HCT116 (cell line): ENCODE results near the gene NNAT. TPM values are rescaled to one million over a fixed set of nuclear protein-coding genes. Genes with fewer than 3 reads are reported as not detected.

Experiments
- ATAC-seq: fragments of 200-7000 bp; cut with Tn5 transposase; 2 replicates; pipeline ENCODE4 v1.9.1; 2020; ENCODE audit warnings: mild to moderate bottlenecking, moderate library complexity
- BruUV-seq: library from RNA; stranded (reverse); fragments of 400-500 nt; replicated peaks from 2 replicates; lab custom pipeline; 2021; lab: Mats Ljungman, UMichigan
- CTCF ChIA-PET: fragments of 300-600 bp; sonication (Branson Sonifier 250); formaldehyde crosslinking; loops from one replicate; lab custom pipeline; 2021; ENCODE audit warnings: antibody characterized with exemption; lab: Charles Lee
- POLR2A ChIA-PET: fragments of 300-600, 350-600 bp; sonication (Branson Sonifier 250); formaldehyde crosslinking; loops from one replicate; lab custom pipeline; 2021; ENCODE audit warnings: antibody characterized with exemption; lab: Charles Lee
- RAD21 ChIA-PET, 2 experiments: fragments of 300-600 bp; sonication (Branson Sonifier 250); formaldehyde crosslinking; loops; one replicate each; lab custom pipeline; 2023; ENCODE audit warnings: low total read pairs in 2 of 2; ENCODE audit not compliant: uncharacterized antibody in 2 of 2, unreplicated experiment in 2 of 2, low non-redundant PET in 1 of 2; lab: Charles Lee
- DNase-seq: peaks from one replicate; pipeline ENCODE4 v3.0.0-alpha.2; 2010; ENCODE audit warnings: low read depth, low spot score
- H2AFZ ChIP-seq: fragments of 200-600 bp; shearing (Covaris generic), sonication (generic); 2 replicates; pipeline ENCODE4 v1.6.1; 2017; ENCODE audit warnings: low read depth, mixed run types, mixed read lengths, antibody characterized with exemption, low read length; ENCODE audit not compliant: poor library complexity, severe bottlenecking
- H3K27ac ChIP-seq: 2 replicates; pipeline ENCODE4 v1.5.1; 2012; ENCODE audit warnings: low read depth, low read length
- H3K27me3 ChIP-seq: fragments of 200-600 bp; sonication (generic); 2 replicates; pipeline ENCODE4 v1.6.1; 2016; ENCODE audit warnings: mixed run types, low read length, mixed read lengths; ENCODE audit not compliant: insufficient read depth
- H3K36me3 ChIP-seq, 2 experiments: fragments of 200-500 bp in 1 of 2; fragments of 200-600 bp in 1 of 2; sonication (Bioruptor generic) in 1 of 2; sonication (generic) in 1 of 2; 2 replicates each; pipeline versions ENCODE4 v1.5.1 to v1.6.1; 2014 to 2016; ENCODE audit warnings: low read length in 2 of 2, inconsistent platforms in 1 of 2, mixed read lengths in 1 of 2, mixed run types in 1 of 2; ENCODE audit not compliant: insufficient read depth in 2 of 2, control insufficient read depth in 1 of 2
- H3K4me1 ChIP-seq, 2 experiments: fragments of 200-600 bp in 1 of 2; sonication (generic) in 1 of 2; 2 replicates each; pipeline versions ENCODE4 v1.5.1 to v1.6.1; 2012 to 2017; ENCODE audit warnings: low read length in 2 of 2, inconsistent platforms in 1 of 2, mild to moderate bottlenecking in 1 of 2, mixed read lengths in 1 of 2, mixed run types in 1 of 2, moderate library complexity in 1 of 2; ENCODE audit not compliant: insufficient read depth in 2 of 2, control insufficient read depth in 1 of 2
- H3K4me2 ChIP-seq: fragments of 200-600 bp; sonication (generic); 2 replicates; pipeline ENCODE4 v1.6.1; 2017; ENCODE audit warnings: mixed run types, low read length, mixed read lengths
- H3K4me3 ChIP-seq, 2 experiments: fragments of 200-600 bp in 1 of 2; sonication (generic) in 1 of 2; replicated peaks in 1 of 2; 2 replicates each; pipeline ENCODE4 v1.5.1; 2011 to 2016; ENCODE audit warnings: low read length in 2 of 2, control low read depth in 1 of 2, low read depth in 1 of 2, mild to moderate bottlenecking in 1 of 2, mixed read lengths in 1 of 2, mixed run types in 1 of 2
- H3K79me2 ChIP-seq: fragments of 200-600 bp; sonication (generic); 2 replicates; pipeline ENCODE4 v1.6.1; 2017; ENCODE audit warnings: mild to moderate bottlenecking, mixed run types, low read length, moderate library complexity, mixed read lengths; ENCODE audit not compliant: insufficient read depth
- H3K9ac ChIP-seq: fragments of 200-600 bp; sonication (generic); 2 replicates; pipeline ENCODE4 v1.6.1; 2016; ENCODE audit warnings: low read length, mixed read lengths
- H3K9me2 ChIP-seq: fragments of 200-600 bp; sonication (generic), shearing (Covaris generic); 2 replicates; pipeline ENCODE4 v1.6.1; 2017; ENCODE audit warnings: mixed run types, mild to moderate bottlenecking, moderate library complexity; ENCODE audit not compliant: insufficient read depth
- H3K9me3 ChIP-seq, 2 experiments: fragments of 200-500 bp in 1 of 2; fragments of 200-600 bp in 1 of 2; sonication (Bioruptor generic) in 1 of 2; sonication (generic) in 1 of 2; 2 replicates each; pipeline ENCODE4 v1.6.1; 2014 to 2017; ENCODE audit warnings: low read length in 2 of 2, mixed read lengths in 2 of 2, inconsistent platforms in 1 of 2, low read depth in 1 of 2, mild to moderate bottlenecking in 1 of 2, mixed run types in 1 of 2, moderate library complexity in 1 of 2; ENCODE audit not compliant: control insufficient read depth in 1 of 2, insufficient read depth in 1 of 2
- H4K20me1 ChIP-seq: fragments of 200-600 bp; sonication (generic), shearing (Covaris generic); 2 replicates; pipeline ENCODE4 v1.6.1; 2017; ENCODE audit warnings: mixed run types, mild to moderate bottlenecking, moderate library complexity; ENCODE audit not compliant: insufficient read depth
- POLR2A ChIP-seq: IDR thresholded peaks from 2 replicates; pipeline ENCODE4 v1.7.0; 2011; ENCODE audit warnings: borderline replicate concordance; ENCODE audit not compliant: insufficient read depth, insufficient read length; ENCODE audit errors: extremely low read depth
- REST ChIP-seq: IDR thresholded peaks from 2 replicates; pipeline ENCODE4 v1.6.1; 2012; ENCODE audit warnings: low read depth
- SIN3A ChIP-seq: IDR thresholded peaks from 2 replicates; pipeline ENCODE4 v1.6.1; 2012; ENCODE audit warnings: low read depth
- SP1 ChIP-seq: IDR thresholded peaks from 2 replicates; pipeline ENCODE4 v1.6.1; 2012; ENCODE audit warnings: low read depth
- TCF7L2 ChIP-seq: IDR thresholded peaks from 2 replicates; pipeline ENCODE4 v1.7.0; 2011; ENCODE audit warnings: borderline replicate concordance, inconsistent platforms; ENCODE audit not compliant: insufficient read depth, insufficient read length; ENCODE audit errors: extremely low read depth
- YY1 ChIP-seq: IDR thresholded peaks from 2 replicates; pipeline ENCODE4 v1.6.1; 2011; ENCODE audit warnings: low read length, low read depth, moderate library complexity, mild to moderate bottlenecking; ENCODE audit not compliant: insufficient replicate concordance; ENCODE audit errors: extremely low read depth
- ZBTB33 ChIP-seq: IDR thresholded peaks from 2 replicates; pipeline ENCODE4 v1.6.1; 2011; ENCODE audit warnings: mild to moderate bottlenecking, low read length, moderate library complexity; ENCODE audit not compliant: insufficient replicate concordance; ENCODE audit errors: extremely low read depth
- ZFX ChIP-seq: fragments of 450-650 bp; IDR thresholded peaks from 2 replicates; pipeline ENCODE4 v1.6.1; 2017
- ZNF274 ChIP-seq: fragments of 200-500 bp; sonication (Bioruptor generic); IDR thresholded peaks from 2 replicates; pipeline ENCODE4 v1.6.1; 2014; ENCODE audit warnings: mild to moderate bottlenecking, low read depth, low read length, inconsistent platforms
- intact Hi-C: fragments of 100-400 bp; cut with micrococcal nuclease; formaldehyde crosslinking; loops from 2 replicates; pipeline ENCODE4 v1.10.0; 2022
- total RNA-seq: library from RNA; stranded (reverse); gene quantifications from one replicate; pipeline ENCODE4 v1.2.1, GENCODE V29; 2021; ENCODE audit not compliant: unreplicated experiment

Gene NNAT
- total RNA-seq, 1 experiment from 2014 or later, result not detected

GRCh38 chr20:37518059-37518458 is 3.0 kb upstream of the NNAT start:
- Histone ChIP-seq H3K4me1 (peaks cover 0 to 6% of the 10 kb centered on the region in 2 experiments; a peak in 1 of 4 replicates), H3K9ac (no peak overlapping the region), H3K4me2 (no peak overlapping the region), H3K27me3 (no peaks in the 10 kb centered on the region), H3K79me2 (peaks cover 38% of the 10 kb centered on the region), H3K4me3 (no peak overlapping the region), H4K20me1 (no peaks in the 10 kb centered on the region), H2AFZ (no peak overlapping the region), H3K9me3 (no peaks in the 10 kb centered on the region), H3K36me3 (no peaks in the 10 kb centered on the region; a peak in 3 of 4 replicates), H3K27ac (no peak overlapping the region), H3K9me2 (no peaks in the 10 kb centered on the region)
- ChIA-PET POLR2A (no interaction called here), RAD21 (no interaction called here), CTCF (no interaction called here)
- intact Hi-C loops, result no loop called here
- BruUV-seq, result no TSS peak
- TF ChIP-seq SP1 (no peak), REST (no peak), POLR2A (no peak), ZFX (no peak), ZNF274 (no peak), TCF7L2 (no peak), SIN3A (no peak), ZBTB33 (no peak), YY1 (no peak)
- ATAC-seq (no peak), DNase-seq (no peak)
